GM12878 (cell line): Measurements from ENCODE around the gene MYO1C. TPM values are rescaled to one million over a fixed set of nuclear protein-coding genes. Genes with fewer than 3 reads are reported as not detected.

Experiments
- BHLHE40 ChIP-seq, 2 experiments: fragments of 450-650 bp in 1 of 2; IDR thresholded peaks; 2 replicates each; pipeline ENCODE4 v1.6.1; 2011 to 2017; ENCODE audit warnings: low read depth in 2 of 2, borderline replicate concordance in 1 of 2, improper control_type of control experiment in 1 of 2, low read length in 1 of 2, mild to moderate bottlenecking in 1 of 2
- CBX5 ChIP-seq: sonication (generic); IDR thresholded peaks from 2 replicates; pipeline ENCODE4 v1.6.1; 2016; ENCODE audit warnings: low read depth, moderate library complexity, mild to moderate bottlenecking, inconsistent platforms
- CEBPZ ChIP-seq: fragments of 150-350 bp; IDR thresholded peaks from 2 replicates; pipeline ENCODE4 v1.6.1; 2016; ENCODE audit warnings: low read depth, low read length
- CHD4 ChIP-seq: fragments of 200-600 bp; sonication (generic); IDR thresholded peaks from 2 replicates; pipeline ENCODE4 v1.6.1; 2016; ENCODE audit warnings: mild to moderate bottlenecking
- CREB1 ChIP-seq: IDR thresholded peaks from 2 replicates; pipeline ENCODE4 v1.6.1; 2012; ENCODE audit warnings: low read depth, mild to moderate bottlenecking, inconsistent platforms
- HCFC1 ChIP-seq: fragments of 150-350 bp; IDR thresholded peaks from 2 replicates; pipeline ENCODE4 v1.6.1; 2014; ENCODE audit warnings: low read length
- HSF1 ChIP-seq: fragments of 150-350 bp; IDR thresholded peaks from 2 replicates; pipeline ENCODE4 v1.6.1; 2014; ENCODE audit warnings: mild to moderate bottlenecking, low read depth, low read length
- JUNB ChIP-seq: IDR thresholded peaks from 2 replicates; pipeline ENCODE4 v1.6.1; 2016; ENCODE audit warnings: antibody characterized with exemption, mild to moderate bottlenecking
- KDM1A ChIP-seq: fragments of 200-600 bp; sonication (generic); IDR thresholded peaks from 2 replicates; pipeline ENCODE4 v1.6.1; 2016; ENCODE audit warnings: borderline replicate concordance
- MXI1 ChIP-seq: fragments of 150-350 bp; IDR thresholded peaks from 2 replicates; pipeline ENCODE4 v1.6.1; 2011; ENCODE audit warnings: low read depth, mild to moderate bottlenecking, inconsistent platforms, low read length, improper control_type of control experiment
- RELB ChIP-seq: fragments of 450-650 bp; IDR thresholded peaks from 2 replicates; pipeline ENCODE4 v1.6.1; 2017; ENCODE audit warnings: low read depth, mild to moderate bottlenecking, moderate library complexity
- STAT1 ChIP-seq: fragments of 450-650 bp; conservative IDR thresholded peaks from 2 replicates; pipeline ENCODE4 v1.6.1; 2014; ENCODE audit warnings: antibody characterized with exemption, mild to moderate bottlenecking
- SUZ12 ChIP-seq: fragments of 200-600 bp; sonication (generic); IDR thresholded peaks from one replicate; pipeline ENCODE4 v1.6.1; 2018; ENCODE audit warnings: antibody characterized with exemption, mild to moderate bottlenecking; ENCODE audit not compliant: unreplicated experiment
- WRNIP1 ChIP-seq: IDR thresholded peaks from 2 replicates; pipeline ENCODE4 v1.6.1; 2011; ENCODE audit warnings: low read depth, low read length, improper control_type of control experiment, borderline replicate concordance
- polyA plus RNA-seq, 11 experiments: library from polyadenylated mRNA; depleted of rRNA in 4 of 11; unstranded in 6 of 11; stranded (reverse) in 5 of 11; fragments of >200 nt; fragmentation: Nextera tagmentation in 4 of 11; fragmentation: Illumina TruSeq in 1 of 11; extraction: Ambion mirVana in 4 of 11; extraction: Trizol in 1 of 11; gene quantifications; 1 replicate in 1 of 11; 2 replicates in 10 of 11; pipeline versions ENCODE4 v1.2.1 to v1.2.3, GENCODE V29; 2011 to 2016; ENCODE audit warnings: inconsistent platforms in 2 of 11, missing spikeins in 2 of 11, low read depth in 1 of 11
- total RNA-seq, 4 experiments: library from RNA; depleted of rRNA in 3 of 4; stranded (reverse); fragments of >200 nt in 3 of 4; fragmentation: Illumina TruSeq in 1 of 4; extraction: Trizol in 1 of 4; gene quantifications; 2 replicates each; pipeline versions ENCODE4 v1.2.1 to v1.2.3, GENCODE V29; 2013 to 2021
- TF ChIP-seq, protein P1 (sequence below): IDR thresholded peaks from 2 replicates; pipeline ENCODE4 v1.6.1; 2012; ENCODE audit warnings: low read depth, low read length, improper control_type of control experiment
- TF ChIP-seq, protein P2 (sequence below): IDR thresholded peaks from 2 replicates; pipeline ENCODE4 v1.6.1; 2011; ENCODE audit warnings: low read depth, low read length, improper control_type of control experiment, borderline replicate concordance
- TF ChIP-seq, protein P3 (sequence below): fragments of 450-650 bp; formaldehyde crosslinking; IDR thresholded peaks from 2 replicates; pipeline ENCODE4 v1.4.0; 2022; ENCODE audit warnings: mild to moderate bottlenecking, moderate library complexity

The MYO1C gene
- total and polyA plus RNA-seq, 10 of the 15 experiments (the other 5 are each of a cell fraction or from before 2014, with no cell fraction given) = 1.2 to 92.0 (median 36.6) TPM

DNA sequence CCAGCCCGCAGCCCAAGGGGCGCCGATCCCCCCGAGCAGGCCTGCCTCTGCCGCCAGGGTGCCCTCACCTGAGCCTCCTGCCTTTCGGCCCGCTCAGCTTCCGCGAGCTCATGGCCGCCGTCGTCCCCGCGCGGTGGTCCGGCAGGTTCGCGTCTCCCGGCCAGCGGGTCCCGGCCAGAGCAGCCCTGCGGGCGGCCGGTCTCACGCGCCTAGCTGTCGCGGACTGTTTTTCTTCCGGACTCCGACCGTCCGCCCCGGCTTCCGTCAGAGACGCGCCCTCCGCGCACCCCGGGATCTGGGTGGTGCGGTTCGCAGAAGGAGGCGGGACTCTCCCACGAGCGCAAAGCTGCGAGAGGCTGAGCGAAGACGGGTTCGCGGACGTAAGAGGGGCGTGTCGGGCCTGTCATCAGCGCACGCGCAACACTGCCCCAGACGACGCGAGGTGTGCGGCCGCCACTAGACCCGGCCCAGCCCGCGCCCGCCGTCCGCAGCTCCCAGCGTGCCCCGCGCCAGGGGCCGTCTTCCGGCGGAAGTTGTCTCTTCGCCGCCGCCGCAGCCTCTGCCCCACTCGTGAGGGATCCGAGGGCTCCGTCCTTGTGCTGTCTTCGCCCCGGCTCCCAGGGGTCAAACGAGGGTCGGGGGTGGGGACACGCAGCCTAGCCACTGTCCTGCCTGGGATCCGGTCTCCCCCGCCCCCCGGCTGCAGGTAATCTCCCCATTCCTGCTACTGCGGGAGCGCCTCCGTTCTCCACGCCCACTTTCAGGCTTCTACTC, 24.1 kb upstream of the MYO1C start, which contains the start of gene INPP5K (continued):
- no peak for TF ChIP-seq SUZ12
- peak; percentile 35; the same call in 1 of the 2 replicates for TF ChIP-seq STAT1
- TF ChIP-seq, protein P1, sequence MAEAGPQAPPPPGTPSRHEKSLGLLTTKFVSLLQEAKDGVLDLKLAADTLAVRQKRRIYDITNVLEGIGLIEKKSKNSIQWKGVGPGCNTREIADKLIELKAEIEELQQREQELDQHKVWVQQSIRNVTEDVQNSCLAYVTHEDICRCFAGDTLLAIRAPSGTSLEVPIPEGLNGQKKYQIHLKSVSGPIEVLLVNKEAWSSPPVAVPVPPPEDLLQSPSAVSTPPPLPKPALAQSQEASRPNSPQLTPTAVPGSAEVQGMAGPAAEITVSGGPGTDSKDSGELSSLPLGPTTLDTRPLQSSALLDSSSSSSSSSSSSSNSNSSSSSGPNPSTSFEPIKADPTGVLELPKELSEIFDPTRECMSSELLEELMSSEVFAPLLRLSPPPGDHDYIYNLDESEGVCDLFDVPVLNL = 0 out of 2 replicates have a peak, but pooled peaks have one; percentile 15
- TF ChIP-seq, protein P2, sequence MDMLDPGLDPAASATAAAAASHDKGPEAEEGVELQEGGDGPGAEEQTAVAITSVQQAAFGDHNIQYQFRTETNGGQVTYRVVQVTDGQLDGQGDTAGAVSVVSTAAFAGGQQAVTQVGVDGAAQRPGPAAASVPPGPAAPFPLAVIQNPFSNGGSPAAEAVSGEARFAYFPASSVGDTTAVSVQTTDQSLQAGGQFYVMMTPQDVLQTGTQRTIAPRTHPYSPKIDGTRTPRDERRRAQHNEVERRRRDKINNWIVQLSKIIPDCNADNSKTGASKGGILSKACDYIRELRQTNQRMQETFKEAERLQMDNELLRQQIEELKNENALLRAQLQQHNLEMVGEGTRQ = no peak
- TF ChIP-seq KDM1A = no peak
- TF ChIP-seq CREB1 = peak; percentile 95
- TF ChIP-seq JUNB = no peak
- no peak for TF ChIP-seq WRNIP1
- peak; percentile 67 for TF ChIP-seq HCFC1
- no peak for TF ChIP-seq CHD4
- TF ChIP-seq RELB = peak; percentile 61; the same call in 1 of the 2 replicates
- TF ChIP-seq CEBPZ = no peak
- TF ChIP-seq BHLHE40 (IDR thresholded peaks at IDR 0.05; ENCODE audit: borderline replicate concordance in 1 of 2, low read depth in 2 of 2, low read length in 1 of 2) = peak; percentile 31 to 84; a peak in 1 of 4 replicates
- TF ChIP-seq, protein P3, sequence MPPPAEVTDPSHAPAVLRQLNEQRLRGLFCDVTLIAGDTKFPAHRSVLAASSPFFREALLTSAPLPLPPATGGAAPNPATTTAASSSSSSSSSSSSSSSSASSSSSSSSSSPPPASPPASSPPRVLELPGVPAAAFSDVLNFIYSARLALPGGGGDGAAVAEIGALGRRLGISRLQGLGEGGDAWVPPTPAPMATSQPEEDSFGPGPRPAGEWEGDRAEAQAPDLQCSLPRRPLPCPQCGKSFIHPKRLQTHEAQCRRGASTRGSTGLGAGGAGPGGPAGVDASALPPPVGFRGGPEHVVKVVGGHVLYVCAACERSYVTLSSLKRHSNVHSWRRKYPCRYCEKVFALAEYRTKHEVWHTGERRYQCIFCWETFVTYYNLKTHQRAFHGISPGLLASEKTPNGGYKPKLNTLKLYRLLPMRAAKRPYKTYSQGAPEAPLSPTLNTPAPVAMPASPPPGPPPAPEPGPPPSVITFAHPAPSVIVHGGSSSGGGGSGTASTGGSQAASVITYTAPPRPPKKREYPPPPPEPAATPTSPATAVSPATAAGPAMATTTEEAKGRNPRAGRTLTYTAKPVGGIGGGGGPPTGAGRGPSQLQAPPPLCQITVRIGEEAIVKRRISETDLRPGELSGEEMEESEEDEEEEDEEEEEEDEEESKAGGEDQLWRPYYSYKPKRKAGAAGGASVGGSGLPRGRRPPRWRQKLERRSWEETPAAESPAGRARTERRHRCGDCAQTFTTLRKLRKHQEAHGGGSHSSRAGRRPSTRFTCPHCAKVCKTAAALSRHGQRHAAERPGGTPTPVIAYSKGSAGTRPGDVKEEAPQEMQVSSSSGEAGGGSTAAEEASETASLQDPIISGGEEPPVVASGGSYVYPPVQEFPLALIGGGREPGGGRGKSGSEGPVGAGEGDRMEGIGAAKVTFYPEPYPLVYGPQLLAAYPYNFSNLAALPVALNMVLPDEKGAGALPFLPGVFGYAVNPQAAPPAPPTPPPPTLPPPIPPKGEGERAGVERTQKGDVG (CRISPR knock-in tag) = no peak
- TF ChIP-seq HSF1 = no peak
- no peak for TF ChIP-seq CBX5
- peak; percentile 96 for TF ChIP-seq MXI1
